ENCODE results near the gene LCNL1.

DNA sequence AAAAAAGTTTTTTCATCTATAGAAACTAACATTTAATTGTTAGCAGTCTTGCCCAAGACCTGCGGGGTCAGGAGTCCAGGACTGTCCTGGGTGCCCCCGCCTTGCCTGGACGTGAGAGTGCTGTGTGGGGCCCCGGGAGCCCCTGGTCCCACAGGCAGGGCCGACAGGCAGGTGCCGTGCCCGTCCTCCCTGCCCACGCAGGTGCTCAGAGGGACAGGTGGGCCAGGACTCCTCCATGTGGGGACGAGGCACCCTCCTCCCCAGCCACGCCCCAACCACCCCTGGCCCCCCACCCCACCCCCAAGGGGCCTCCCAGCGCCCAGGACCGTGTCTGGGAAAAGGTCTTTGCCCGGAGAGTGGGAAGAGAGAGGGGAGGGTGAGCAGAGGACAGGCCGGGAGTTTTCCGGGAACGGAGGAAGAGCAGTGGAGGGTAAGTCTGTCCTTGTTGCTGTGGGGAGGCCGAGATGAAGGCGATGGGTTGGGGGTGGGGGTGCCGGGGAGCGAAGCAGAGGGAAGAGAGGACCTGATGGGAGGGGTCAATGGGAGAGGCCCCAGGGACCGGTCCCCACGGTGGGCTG, 33.5 kb upstream of the LCNL1 start:
- TF ChIP-seq, protein P1, sequence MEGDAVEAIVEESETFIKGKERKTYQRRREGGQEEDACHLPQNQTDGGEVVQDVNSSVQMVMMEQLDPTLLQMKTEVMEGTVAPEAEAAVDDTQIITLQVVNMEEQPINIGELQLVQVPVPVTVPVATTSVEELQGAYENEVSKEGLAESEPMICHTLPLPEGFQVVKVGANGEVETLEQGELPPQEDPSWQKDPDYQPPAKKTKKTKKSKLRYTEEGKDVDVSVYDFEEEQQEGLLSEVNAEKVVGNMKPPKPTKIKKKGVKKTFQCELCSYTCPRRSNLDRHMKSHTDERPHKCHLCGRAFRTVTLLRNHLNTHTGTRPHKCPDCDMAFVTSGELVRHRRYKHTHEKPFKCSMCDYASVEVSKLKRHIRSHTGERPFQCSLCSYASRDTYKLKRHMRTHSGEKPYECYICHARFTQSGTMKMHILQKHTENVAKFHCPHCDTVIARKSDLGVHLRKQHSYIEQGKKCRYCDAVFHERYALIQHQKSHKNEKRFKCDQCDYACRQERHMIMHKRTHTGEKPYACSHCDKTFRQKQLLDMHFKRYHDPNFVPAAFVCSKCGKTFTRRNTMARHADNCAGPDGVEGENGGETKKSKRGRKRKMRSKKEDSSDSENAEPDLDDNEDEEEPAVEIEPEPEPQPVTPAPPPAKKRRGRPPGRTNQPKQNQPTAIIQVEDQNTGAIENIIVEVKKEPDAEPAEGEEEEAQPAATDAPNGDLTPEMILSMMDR (conservative IDR thresholded peaks at IDR 0.05), result no peak
- TF ChIP-seq EZH2 (IDR thresholded peaks at IDR 0.05; ENCODE audit: low read depth), result no peak
